HG03280 (cell line): ENCODE data around the gene ARSB.
"Not testable (repeated sequence)": the region's sequence is repeated elsewhere in the genome, so short reads cannot be mapped to it uniquely, and the experiment has no call there.

ENCODE experiments used
- ATAC-seq: cut with Tn5 transposase; IDR thresholded peaks from one replicate; pipeline ENCODE4 v1.9.1; 2021; ENCODE audit warnings: mild to moderate bottlenecking, moderate library complexity; ENCODE audit not compliant: unreplicated experiment

ARSB gene

DNA sequence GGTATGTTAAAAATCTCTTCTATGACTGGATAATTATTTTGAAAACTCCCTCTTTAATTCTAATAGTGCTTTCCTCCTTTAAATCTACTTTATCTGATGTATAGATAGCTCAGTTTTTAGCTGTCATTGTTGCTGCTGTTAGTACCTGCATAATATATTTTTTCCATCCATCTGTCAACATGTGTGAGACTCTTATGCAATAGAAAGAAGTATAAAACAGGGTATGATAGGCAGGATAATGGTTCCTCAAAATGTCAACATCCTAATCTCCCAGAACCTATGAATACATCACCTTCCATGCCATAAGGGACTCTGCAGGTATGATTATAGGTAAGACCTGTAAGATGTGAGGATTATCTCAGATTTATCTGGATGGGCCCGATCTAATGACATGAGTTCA, 199.7 kb downstream of the ARSB start:
- no peak for ATAC-seq

GRCh38 chr5:78783434-78784130, 201.5 kb downstream of the ARSB start:
- no peak for ATAC-seq

GRCh38 chr5:78782728-78783127, 202.4 kb downstream of the ARSB start:
- no peak for ATAC-seq

GRCh38 chr5:78781611-78782286, 203.4 kb downstream of the ARSB start:
- no peak for ATAC-seq

- ATAC-seq = no peak
Observed at GRCh38 chr5:78779771-78780616, 205.1 kb downstream of the ARSB start.

DNA sequence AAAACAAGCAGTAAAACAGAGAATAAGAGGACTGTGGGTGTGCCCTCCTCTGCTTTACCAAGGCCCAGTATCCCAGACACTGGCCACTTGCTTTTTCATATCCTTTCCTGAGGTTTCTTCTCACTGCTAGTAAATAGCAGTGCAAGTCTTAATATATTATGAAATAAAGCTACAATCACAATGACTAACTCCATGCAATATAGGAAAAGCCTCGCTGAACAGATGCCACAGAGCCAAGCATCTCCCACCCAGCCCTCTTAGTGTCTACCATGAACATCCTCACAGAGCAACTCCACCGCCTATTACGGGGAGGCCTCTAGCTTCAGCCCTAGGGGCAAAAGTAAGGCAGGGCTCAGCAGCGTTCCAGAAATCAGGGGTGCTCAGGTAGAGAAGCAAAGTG, 205.8 kb downstream of the ARSB start:
- no peak for ATAC-seq

DNA sequence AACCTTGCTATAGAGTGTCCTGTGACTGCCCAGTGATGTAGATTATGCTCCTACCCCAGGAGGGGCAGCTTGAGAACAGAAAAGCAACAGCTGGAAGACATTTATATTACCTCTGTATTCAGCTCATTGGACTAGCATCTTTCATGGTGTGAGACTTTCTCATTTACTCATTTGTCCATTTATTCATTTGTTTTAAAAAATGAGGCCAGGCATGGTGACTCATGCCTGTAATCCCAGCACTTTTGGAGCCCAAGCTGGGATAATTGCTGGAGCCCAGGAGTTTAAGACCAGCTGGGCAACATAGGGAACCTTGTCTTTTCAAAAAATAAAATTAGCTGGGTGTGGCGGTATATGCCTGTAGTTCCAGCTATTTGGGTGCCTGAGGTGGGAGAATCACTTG, 206.6 kb downstream of the ARSB start:
- ATAC-seq = no peak

- ATAC-seq = no peak
Observed at GRCh38 chr5:78777901-78778300, 207.2 kb downstream of the ARSB start.

GRCh38 chr5:78776637-78777036, 208.5 kb downstream of the ARSB start:
- no peak for ATAC-seq

GRCh38 chr5:78773655-78774054, 211.5 kb downstream of the ARSB start:
- ATAC-seq = no peak

- no peak for ATAC-seq
Observed at GRCh38 chr5:78771260-78772205, 213.6 kb downstream of the ARSB start.

DNA sequence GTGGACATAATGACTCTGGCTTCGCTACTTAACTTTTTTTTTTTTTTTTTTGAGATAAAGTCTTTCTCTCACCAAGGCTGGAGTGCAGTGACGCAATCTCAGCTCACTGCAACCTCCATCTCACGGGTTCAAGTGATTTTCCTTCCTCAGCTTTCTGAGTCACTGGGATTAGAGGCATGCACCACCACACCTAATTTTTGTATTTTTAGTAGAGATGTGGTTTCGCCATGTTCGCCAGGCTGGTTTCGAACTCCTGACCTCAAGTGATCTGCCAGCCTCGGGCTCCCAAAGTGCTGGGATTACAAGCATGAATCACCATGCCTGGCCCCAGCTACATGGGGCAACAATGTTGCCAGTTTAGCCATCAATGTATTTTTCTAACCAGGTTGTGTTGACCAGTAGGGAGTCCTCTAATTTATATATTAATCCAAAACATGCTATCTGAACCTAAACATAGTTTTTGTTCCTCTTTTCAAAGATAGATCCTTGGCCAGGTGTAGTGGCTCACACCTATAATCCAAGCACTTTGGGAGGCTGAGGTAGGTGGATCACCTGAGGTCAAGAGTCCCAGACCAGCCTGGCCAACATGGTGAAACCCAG, 216.2 kb downstream of the ARSB start:
- ATAC-seq = no peak

- ATAC-seq = no peak
Observed at GRCh38 chr5:78766412-78766762, 218.7 kb downstream of the ARSB start.

DNA sequence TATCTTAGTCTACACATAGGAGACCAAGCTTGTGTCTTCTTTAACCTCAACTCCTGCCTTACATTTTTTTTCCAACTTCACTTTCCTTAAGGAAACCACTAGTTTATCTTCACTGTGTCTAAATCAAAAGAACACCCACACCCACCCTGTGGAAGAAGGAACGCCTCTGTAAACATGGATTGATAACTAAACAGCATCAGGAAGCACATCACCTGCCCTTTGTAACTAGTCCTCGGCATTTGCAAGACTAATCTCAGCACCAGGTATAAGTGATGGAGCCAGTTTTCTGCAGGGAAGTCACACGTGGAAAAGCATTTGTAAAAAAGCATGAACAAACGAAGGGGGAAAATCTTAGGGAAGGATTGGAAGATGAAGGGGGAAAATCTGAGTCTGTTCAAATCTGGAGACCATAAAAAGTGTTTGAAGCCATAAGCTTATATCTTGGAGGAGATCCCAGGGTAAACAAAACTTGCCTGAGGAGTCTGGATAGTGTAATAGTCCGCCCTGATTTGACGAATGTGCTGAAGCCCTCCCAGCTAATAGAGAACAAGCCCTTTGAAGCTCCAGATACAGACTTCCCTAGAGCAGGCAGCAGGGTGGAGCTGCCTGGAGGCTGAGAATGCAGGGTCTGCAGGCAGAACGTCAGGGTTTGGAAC, 219.2 kb downstream of the ARSB start:
- no peak for ATAC-seq

GRCh38 chr5:78765116-78765515, 220.0 kb downstream of the ARSB start:
- no peak for ATAC-seq

GRCh38 chr5:78763659-78764189, 221.4 kb downstream of the ARSB start:
- no peak for ATAC-seq

DNA sequence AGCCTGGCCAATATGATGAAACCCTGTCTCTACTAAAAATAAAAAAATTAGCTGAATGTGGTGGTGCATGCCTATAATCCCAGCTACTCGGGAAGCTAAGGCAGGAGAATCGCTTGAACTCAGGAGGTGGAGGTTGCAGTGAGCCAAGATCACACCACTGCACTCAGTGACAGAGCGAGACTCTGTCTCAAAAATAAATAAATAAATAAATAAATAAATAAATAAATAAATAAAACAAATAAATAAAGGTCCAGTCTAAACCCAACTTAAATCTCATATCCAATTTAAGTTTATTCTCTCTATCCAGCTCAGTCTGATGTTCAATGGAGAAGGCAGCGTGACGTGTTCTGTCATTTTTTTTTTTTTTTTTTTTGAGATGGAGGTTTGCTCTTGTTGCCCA, 222.4 kb downstream of the ARSB start:
- not testable (repeated sequence) for ATAC-seq

DNA sequence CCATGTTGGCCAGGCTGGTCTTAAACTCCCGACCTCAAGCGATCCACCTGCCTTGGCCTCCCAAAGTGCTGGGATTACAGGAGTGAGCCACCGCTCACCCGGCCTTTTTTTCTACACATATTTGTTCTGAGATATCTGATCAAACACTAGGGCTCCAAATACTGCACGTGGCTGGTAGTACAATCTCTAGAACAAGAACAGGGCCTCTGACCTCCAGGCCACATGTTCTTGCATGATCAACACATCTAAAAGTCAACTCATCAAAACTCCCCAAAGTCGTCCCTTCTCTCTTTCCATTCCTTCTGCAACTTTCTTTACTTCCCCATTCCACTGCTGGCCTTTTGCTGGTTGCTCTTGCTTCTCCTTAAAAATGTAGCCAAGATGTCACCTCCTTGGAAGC, 223.3 kb downstream of the ARSB start:
- no peak for ATAC-seq

DNA sequence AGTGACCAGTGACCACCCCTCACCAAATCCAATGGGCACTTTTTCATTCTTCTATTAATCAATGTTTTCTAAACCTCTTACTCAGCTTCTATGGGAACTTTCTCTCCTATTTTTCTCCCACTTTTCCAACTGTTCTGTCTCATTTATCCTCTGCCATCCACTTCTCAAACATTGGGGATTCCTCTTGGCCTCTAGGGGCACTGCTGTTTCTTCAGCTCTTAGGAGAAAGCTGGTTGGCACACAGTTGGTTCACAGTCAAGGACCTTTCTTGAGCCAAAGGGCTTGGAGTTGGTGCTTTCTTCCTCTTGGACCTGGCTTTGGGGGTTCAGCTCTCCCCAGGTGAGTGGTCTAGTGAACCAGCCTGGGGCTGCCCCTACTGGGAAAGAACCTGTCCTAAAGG, 224.3 kb downstream of the ARSB start:
- ATAC-seq = no peak

- no peak for ATAC-seq
Observed at GRCh38 chr5:78760366-78760765, 224.7 kb downstream of the ARSB start.
